Stomach (tissue), 9 donors: ENCODE data around the gene SUDS3. TPM values are rescaled to one million over a fixed set of nuclear protein-coding genes. Genes with fewer than 3 reads are reported as not detected.

ENCODE experiments used
- DNase-seq, 2 donors: peaks; one replicate each; pipeline versions ENCODE4 v3.0.0 to v3.0.0-alpha.2; 2013 to 2019
- H3K27ac ChIP-seq, 5 donors: fragments of 200-600 bp in 4 of 5; sonication (generic) in 4 of 5; one replicate each; pipeline ENCODE4 v1.5.1; 2013 to 2019; ENCODE audit warnings: mild to moderate bottlenecking in 1 of 5, moderate library complexity in 1 of 5
- H3K27me3 ChIP-seq, 3 donors: fragments of 200-600 bp; sonication (generic); one replicate each; pipeline ENCODE4 v1.5.1; 2017 to 2019; ENCODE audit warnings: mixed run types in 1 of 3
- H3K36me3 ChIP-seq, 4 donors: fragments of 200-600 bp; sonication (generic); 1 replicate in 3 of 4; 2 replicates in 1 of 4; pipeline ENCODE4 v1.5.1; 2016 to 2019
- H3K4me1 ChIP-seq, 4 donors: fragments of 200-600 bp; sonication (generic); one replicate each; pipeline ENCODE4 v1.5.1; 2016 to 2019
- H3K4me3 ChIP-seq, 4 donors: fragments of 200-600 bp; sonication (generic) in 3 of 4; one replicate each; pipeline ENCODE4 v1.5.1; 2016 to 2019; ENCODE audit warnings: mild to moderate bottlenecking in 1 of 4
- H3K9me3 ChIP-seq, 4 donors: fragments of 200-600 bp; sonication (generic); one replicate each; pipeline ENCODE4 v1.5.1; 2016 to 2019
- CTCF ChIP-seq, 7 experiments: fragments of 450-650 bp in 4 of 7; fragments of 200-600 bp in 3 of 7; sonication (generic) in 3 of 7; IDR thresholded peaks; one replicate each; pipeline ENCODE4 v1.5.1; 2016 to 2019; ENCODE audit warnings: antibody characterized with exemption in 7 of 7, control low read depth in 2 of 7, mild to moderate bottlenecking in 1 of 7
- EP300 ChIP-seq: sonication (generic); formaldehyde crosslinking; IDR thresholded peaks from one replicate; pipeline ENCODE4 v1.6.1; 2017; ENCODE audit warnings: antibody characterized with exemption
- POLR2A ChIP-seq, 4 donors: fragments of 450-650 bp; IDR thresholded peaks; one replicate each; pipeline ENCODE4 v1.6.1; 2016; ENCODE audit warnings: antibody characterized with exemption in 4 of 4, control low read depth in 2 of 4, mild to moderate bottlenecking in 1 of 4, moderate library complexity in 1 of 4
- POLR2AphosphoS5 ChIP-seq, 3 donors: sonication (generic); formaldehyde crosslinking; IDR thresholded peaks; one replicate each; pipeline ENCODE4 v1.6.1; 2016; ENCODE audit warnings: antibody characterized with exemption in 3 of 3
- WGBS, 5 donors: extraction: QIAGEN DNeasy Blood & Tissue Kit in 3 of 5; methylation state at CpG; one replicate each; pipeline versions ENCODE4 v1.1.5 to v1.1.7; 2013 to 2018; 5-methylcytosine and 5-hydroxymethylcytosine counted together
- intact Hi-C: fragments of 100-400 bp; cut with DNase I; formaldehyde crosslinking; loops from one replicate; pipeline ENCODE4 v1.15.1; 2023; ENCODE audit warnings: low total_unique reads
- polyA plus RNA-seq, 3 donors: library from polyadenylated mRNA; stranded (reverse); fragments of 200-250 nt; gene quantifications; one replicate each; pipeline ENCODE4 v1.2.3, GENCODE V29; 2013
- total RNA-seq, 5 donors: library from RNA; depleted of rRNA; stranded (reverse); fragments of >200 nt; gene quantifications; one replicate each; pipeline versions ENCODE4 v1.1.0 to v1.2.3, GENCODE V29; 2014 to 2016
- donor health status: healthy with polysubstance abuse.
- donor health status: Bipolar disorder and iron deficiency.
- donor health status: healthy.

The SUDS3 gene
- total and polyA plus RNA-seq, 8 donors, result 10.8 to 122 (median 44.4) TPM

GRCh38 chr12:118344829-118345228, 31.5 kb upstream of the SUDS3 start:
- Histone ChIP-seq H3K36me3 (no peaks in the 10 kb centered on the region), H3K4me1 (peaks cover 5 to 53% (median 15%) of the 10 kb centered on the region in 4 donors), H3K9me3 (no peaks in the 10 kb centered on the region), H3K27ac (no peak overlapping the region), H3K27me3 (no peaks in the 10 kb centered on the region), H3K4me3 (no peak overlapping the region)
- intact Hi-C loops, result no loop called here
- no peak for TF ChIP-seq POLR2AphosphoS5 (IDR thresholded peaks at IDR 0.05)
- TF ChIP-seq CTCF (IDR thresholded peaks at IDR 0.05), result no peak
- TF ChIP-seq EP300, result no peak
- no peak for TF ChIP-seq POLR2A (IDR thresholded peaks at IDR 0.05)
- no peak for DNase-seq

DNA sequence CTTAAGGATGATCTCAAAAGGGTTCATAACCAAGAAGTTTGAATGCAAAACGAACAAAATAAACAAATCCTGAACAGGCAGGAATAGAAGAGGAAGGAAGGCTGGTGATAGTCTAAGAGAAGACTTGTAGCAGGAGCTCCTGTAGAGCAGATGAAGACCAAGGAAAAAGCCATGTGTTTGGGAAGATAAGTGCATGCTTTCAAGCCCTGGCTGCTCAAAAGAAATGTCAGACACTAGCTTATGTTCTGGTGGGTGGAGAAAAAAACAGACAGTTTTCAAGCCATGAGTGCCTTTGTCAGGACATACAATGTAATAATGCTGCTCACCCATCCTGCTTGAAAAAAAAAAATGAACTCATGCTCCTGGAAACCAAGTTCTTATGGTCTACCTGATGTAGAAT, 31.0 kb upstream of the SUDS3 start:
- Histone ChIP-seq H3K36me3 (no peaks in the 10 kb centered on the region), H3K27ac (no peak overlapping the region), H3K27me3 (no peaks in the 10 kb centered on the region), H3K4me1 (peaks cover 5 to 53% (median 13%) of the 10 kb centered on the region in 4 donors), H3K4me3 (no peak overlapping the region), H3K9me3 (no peaks in the 10 kb centered on the region)
- intact Hi-C loops, result no loop called here
- WGBS, 5 donors, result 11 to 34% (median 28%) methylated on average over 1 of the region's 1 CpG
- no peak for TF ChIP-seq POLR2A (IDR thresholded peaks at IDR 0.05)
- no peak for TF ChIP-seq CTCF (IDR thresholded peaks at IDR 0.05)
- TF ChIP-seq EP300, result no peak
- no peak for TF ChIP-seq POLR2AphosphoS5 (IDR thresholded peaks at IDR 0.05)
- no peak for DNase-seq

DNA sequence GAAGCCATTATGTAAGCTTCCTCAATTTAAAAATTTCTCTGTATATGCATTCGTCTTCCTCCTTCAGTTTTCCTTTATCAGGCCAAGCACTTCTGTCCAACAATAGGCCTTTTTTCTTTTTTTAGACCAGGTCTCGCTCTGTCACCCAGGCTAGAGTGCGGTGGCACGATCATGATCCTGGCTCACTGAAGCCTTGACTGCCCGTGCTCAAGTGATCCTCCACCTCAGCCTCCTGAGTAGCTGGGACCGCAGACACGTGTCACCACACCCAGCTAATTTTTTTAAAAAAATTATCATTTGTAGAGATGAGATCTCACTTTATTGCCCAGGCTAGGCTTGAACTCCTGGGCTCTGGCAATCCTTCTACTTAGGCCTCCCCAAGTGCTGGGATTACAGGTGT, 29.5 kb upstream of the SUDS3 start:
- H3K4me3 ChIP-seq, result no peak overlapping the region
- no peak overlapping the region for H3K27ac ChIP-seq
- TF ChIP-seq POLR2AphosphoS5 (IDR thresholded peaks at IDR 0.05) (no peak), POLR2A (IDR thresholded peaks at IDR 0.05) (no peak), EP300 (no peak)
- DNase-seq, result no peak
- intact Hi-C loops, result no loop called here
- no peaks in the 10 kb centered on the region for H3K9me3 ChIP-seq
- 39 to 58% (median 45%) methylated on average over 7 of the region's 7 CpGs for WGBS, 5 donors
- H3K27me3 ChIP-seq, result no peaks in the 10 kb centered on the region
- H3K36me3 ChIP-seq, result no peaks in the 10 kb centered on the region
- peaks cover 5 to 57% (median 15%) of the 10 kb centered on the region in 4 donors for H3K4me1 ChIP-seq

DNA sequence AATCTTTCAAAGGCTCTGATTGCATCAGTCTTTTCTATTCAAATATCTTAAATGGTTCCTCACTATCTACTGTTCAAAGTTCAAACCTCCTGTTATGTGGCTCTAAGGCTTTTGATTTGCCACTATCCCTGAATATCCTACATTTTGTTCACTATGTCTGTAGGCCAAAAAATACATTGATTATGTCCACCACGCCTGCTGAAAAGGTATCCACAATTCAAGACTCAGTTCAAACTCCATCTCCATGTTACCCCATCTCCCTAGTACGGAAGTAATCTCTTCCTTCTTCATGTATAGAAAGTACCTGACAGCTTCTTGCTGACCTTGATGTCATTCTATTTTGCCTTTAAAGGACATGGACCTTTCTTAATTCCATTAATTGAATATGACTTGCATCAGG, 28.4 kb upstream of the SUDS3 start:
- 53 to 86% (median 76%) methylated on average over 2 of the region's 2 CpGs for WGBS, 5 donors
- peak overlapping the region in 1 of 5 donors; percentile 22 for H3K27ac ChIP-seq
- intact Hi-C loops, result no loop called here

More for the DNA sequence above, 28.4 kb upstream of the SUDS3 start:
- H3K27me3 ChIP-seq, result no peaks in the 10 kb centered on the region
- DNase-seq, result no peak
- H3K4me1 ChIP-seq, result peaks cover 5 to 60% (median 14%) of the 10 kb centered on the region in 4 donors
- H3K36me3 ChIP-seq, result no peaks in the 10 kb centered on the region
- H3K9me3 ChIP-seq, result no peaks in the 10 kb centered on the region
- no peak for TF ChIP-seq POLR2AphosphoS5 (IDR thresholded peaks at IDR 0.05)
- no peak for TF ChIP-seq EP300
- TF ChIP-seq CTCF (IDR thresholded peaks at IDR 0.05), result no peak
- TF ChIP-seq POLR2A (IDR thresholded peaks at IDR 0.05), result no peak
- no peak overlapping the region for H3K4me3 ChIP-seq
